ENCODE measurements around the gene CUX1.
"Not testable (repeated sequence)": the region's sequence is repeated elsewhere in the genome, so short reads cannot be mapped to it uniquely, and the experiment has no call there.

The CUX1 gene

GRCh38 chr7:101852364-101852763 lies 34.9 kb downstream of the CUX1 start:
- DNase-seq (ENCODE audit: insufficient read length, low spot score); FAIRE-seq: not testable (repeated sequence)

- FAIRE-seq (no peak), DNase-seq (ENCODE audit: insufficient read length, low spot score) (no peak)
Measured at GRCh38 chr7:101853684-101854083, 36.3 kb downstream of the CUX1 start.

- FAIRE-seq: no peak
- DNase-seq (ENCODE audit: insufficient read length, low spot score): no peak
Measured at GRCh38 chr7:101854084-101854865, 36.8 kb downstream of the CUX1 start.

- no peak for FAIRE-seq
- DNase-seq (ENCODE audit: insufficient read length, low spot score): no peak
Measured at GRCh38 chr7:101856473-101857357, 39.3 kb downstream of the CUX1 start.

DNA sequence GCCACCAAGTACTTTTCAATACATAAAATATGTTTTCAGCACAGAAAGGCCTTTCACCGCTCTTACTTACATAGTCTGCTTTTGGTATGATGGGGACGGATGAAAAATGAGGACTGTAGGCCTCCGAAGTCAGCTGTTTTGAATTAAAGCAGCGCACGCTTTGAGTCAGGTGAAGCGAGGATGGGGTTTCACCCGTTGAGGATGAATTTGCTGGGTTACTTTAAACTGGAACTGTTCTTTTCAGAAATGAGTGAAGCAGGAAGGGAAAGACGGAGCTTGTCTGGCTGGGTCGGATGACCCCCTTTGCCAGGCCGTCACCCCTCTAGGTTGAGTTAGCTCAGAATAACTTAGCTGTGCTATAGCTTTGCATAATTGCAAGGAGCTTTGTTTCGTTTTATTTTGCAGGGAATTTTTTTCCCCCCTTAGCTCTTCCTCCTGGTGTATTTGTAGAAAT lies 40.0 kb downstream of the CUX1 start:
- DNase-seq (ENCODE audit: insufficient read length, low spot score): no peak
- no peak for FAIRE-seq

DNA sequence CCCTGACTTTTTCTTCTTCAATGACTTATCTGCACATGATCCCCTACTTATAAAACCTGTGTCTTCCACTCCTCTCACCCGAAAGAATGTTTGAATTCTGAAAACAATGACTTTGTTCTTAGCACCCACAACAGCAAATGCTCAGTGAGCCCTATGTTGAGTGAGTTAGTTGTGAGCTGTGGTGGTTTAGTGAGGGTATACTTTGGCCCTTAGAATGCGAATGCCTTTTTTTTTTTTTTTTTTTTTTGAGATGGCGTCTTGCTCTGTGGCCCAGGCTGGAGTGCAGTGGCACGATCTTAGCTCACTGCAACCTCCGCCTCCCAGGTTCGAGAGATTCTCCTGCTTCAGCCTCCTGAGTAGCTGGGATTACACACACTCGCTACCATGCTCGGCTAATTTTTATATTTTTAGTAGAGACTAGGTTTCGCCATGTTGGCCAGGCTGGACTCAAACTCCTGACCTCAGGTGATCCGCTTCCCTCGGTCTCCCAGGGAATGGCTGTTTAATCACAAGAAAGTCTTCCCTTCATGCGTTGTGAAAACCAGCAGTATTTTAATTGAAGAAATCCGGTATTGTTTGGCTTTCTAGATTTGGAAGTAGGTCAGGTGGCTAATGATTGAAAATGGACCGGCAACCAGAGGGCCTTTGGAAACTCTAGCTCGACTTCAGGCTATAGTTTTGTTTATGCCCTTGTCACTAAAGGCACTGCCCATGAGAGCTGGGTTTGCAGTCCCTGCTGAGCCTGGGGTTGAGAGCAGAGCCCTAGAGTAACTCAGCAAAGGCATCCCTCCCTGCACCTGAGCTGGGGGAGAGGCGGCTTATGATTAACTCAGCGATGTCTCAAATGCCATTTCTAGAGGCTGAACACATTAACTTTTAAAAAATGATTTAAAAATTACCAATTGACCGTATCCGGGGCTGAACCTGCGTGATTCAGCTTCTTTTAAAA lies 41.3 kb downstream of the CUX1 start:
- FAIRE-seq (no peak), DNase-seq (ENCODE audit: insufficient read length, low spot score) (no peak)

- no peak for DNase-seq (ENCODE audit: insufficient read length, low spot score)
- FAIRE-seq: no peak
Measured at GRCh38 chr7:101859411-101860106, 42.1 kb downstream of the CUX1 start.

GRCh38 chr7:101860316-101861217 lies 43.1 kb downstream of the CUX1 start:
- DNase-seq (ENCODE audit: insufficient read length, low spot score) (no peak), FAIRE-seq (no peak)

- no peak for FAIRE-seq
- no peak for DNase-seq (ENCODE audit: insufficient read length, low spot score)
Measured at GRCh38 chr7:101861218-101861775, 43.9 kb downstream of the CUX1 start.

GRCh38 chr7:101862280-101863220 lies 45.1 kb downstream of the CUX1 start:
- DNase-seq (ENCODE audit: insufficient read length, low spot score) (no peak), FAIRE-seq (no peak)

- FAIRE-seq (no peak), DNase-seq (ENCODE audit: insufficient read length, low spot score) (no peak)
Measured at GRCh38 chr7:101863598-101863997, 46.2 kb downstream of the CUX1 start.

DNA sequence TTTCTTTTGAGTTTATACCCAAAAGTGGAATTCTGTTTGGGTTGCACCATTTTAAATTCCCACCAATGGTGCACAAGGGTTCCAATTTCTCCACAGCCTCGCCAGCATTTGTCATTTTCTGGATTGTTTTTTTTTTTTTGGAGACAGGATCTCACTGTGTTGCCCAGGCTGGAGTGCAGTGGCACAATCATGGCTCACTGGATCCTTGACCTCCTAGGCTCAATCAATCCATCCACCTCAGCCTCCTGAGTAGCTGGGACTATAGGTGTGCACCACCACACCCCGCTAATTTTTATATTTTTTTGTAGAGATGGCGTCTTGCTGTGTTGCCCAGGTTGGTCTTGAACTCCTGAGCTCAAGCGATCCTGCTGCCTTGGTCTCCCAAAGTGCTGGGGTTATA lies 46.6 kb downstream of the CUX1 start:
- DNase-seq (ENCODE audit: insufficient read length, low spot score): no peak
- FAIRE-seq: no peak

- FAIRE-seq (no peak), DNase-seq (ENCODE audit: insufficient read length, low spot score) (no peak)
Measured at GRCh38 chr7:101865031-101865430, 47.6 kb downstream of the CUX1 start.

DNA sequence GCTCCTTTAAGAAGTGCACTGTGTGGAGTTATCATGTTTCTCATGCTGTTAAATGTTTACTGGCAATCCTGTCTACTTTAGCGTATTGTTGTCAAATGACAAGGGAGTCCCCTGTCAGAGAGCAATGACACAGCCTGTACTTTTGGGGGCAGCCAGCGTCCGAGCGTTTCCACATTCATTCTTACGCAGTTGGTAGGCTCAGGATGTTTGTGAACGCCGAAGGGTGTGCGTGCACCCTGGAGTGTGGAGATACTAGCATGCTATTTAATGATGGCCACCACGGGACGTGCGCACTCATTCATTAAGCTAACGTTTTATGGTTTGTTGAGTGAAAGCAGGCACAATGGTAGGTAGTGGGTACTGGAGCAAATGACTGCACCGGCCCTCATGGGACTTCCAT lies 48.0 kb downstream of the CUX1 start:
- FAIRE-seq (no peak), DNase-seq (ENCODE audit: insufficient read length, low spot score) (no peak)

DNA sequence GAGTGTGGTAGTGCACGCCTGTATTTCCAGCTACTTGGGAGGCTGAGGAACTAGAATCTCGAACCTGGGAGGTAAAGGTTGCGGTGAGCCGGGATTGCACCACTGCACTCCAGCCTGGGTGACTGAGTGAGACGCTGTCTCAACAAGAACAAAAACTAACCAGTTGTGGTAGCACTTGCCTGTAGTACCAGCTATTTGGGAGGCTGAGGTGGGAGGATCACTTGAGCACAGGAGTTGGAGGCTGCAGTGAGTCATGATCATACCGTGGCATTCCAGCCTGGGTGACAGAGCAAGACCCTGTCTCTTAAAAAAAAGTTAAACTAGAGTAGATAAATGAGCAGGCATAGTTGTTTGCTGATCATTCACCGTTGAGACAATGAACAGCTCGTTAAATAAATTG lies 48.9 kb downstream of the CUX1 start:
- FAIRE-seq (no peak), DNase-seq (ENCODE audit: insufficient read length, low spot score) (no peak)

GRCh38 chr7:101867265-101867664 lies 49.8 kb downstream of the CUX1 start:
- no peak for FAIRE-seq
- no peak for DNase-seq (ENCODE audit: insufficient read length, low spot score)

- DNase-seq (ENCODE audit: insufficient read length, low spot score); FAIRE-seq: not testable (repeated sequence)
Measured at GRCh38 chr7:101867681-101868080, 50.3 kb downstream of the CUX1 start.
